IPS-18a (cell line): Measurements from ENCODE around the gene CA10.

Experiments
- H3K27ac ChIP-seq: one replicate; pipeline ENCODE4 v1.5.1; 2013; ENCODE audit warnings: low read length
- H3K27me3 ChIP-seq: one replicate; pipeline ENCODE4 v1.6.1; 2013; ENCODE audit warnings: mild to moderate bottlenecking, low read length; ENCODE audit not compliant: control insufficient read depth, insufficient read depth
- H3K36me3 ChIP-seq: one replicate; pipeline ENCODE4 v1.6.1; 2013; ENCODE audit warnings: low read depth, low read length; ENCODE audit not compliant: control insufficient read depth
- H3K4me1 ChIP-seq: one replicate; pipeline ENCODE4 v1.6.1; 2013; ENCODE audit warnings: low read depth, low read length; ENCODE audit not compliant: control insufficient read depth
- H3K4me3 ChIP-seq: one replicate; pipeline ENCODE4 v1.5.1; 2013; ENCODE audit warnings: low read length
- H3K9ac ChIP-seq: one replicate; pipeline ENCODE4 v1.6.1; 2013; ENCODE audit warnings: mild to moderate bottlenecking, low read length, moderate library complexity
- H3K9me3 ChIP-seq: one replicate; pipeline ENCODE4 v1.6.1; 2013; ENCODE audit warnings: low read depth, low read length; ENCODE audit not compliant: control insufficient read depth

Gene CA10

DNA sequence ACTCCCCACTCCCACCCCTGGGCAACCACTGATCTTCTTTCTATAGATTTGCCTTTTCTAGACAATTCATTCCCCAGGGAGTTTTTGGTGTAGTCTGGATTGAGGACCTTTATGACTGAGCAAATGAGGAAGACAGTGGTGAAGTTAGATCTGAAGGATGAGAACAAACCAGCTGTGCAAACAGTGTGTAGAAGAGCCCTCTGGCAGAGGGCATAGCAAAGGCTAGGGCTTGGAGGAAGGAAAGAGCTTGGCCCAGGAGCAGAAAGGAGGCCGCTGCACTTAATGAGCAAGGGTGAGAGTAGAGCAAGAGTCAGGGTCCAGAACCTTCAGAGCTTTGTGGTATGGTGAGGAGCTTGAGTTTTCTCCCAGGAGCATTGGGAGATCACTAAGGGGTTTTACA, 352.7 kb downstream of the CA10 start:
- no peak overlapping the region for H3K4me3 ChIP-seq
- no peaks in the 10 kb centered on the region for H3K9me3 ChIP-seq
- H3K27ac ChIP-seq = no peak overlapping the region
- no peaks in the 10 kb centered on the region for H3K27me3 ChIP-seq
- no peaks in the 10 kb centered on the region for H3K4me1 ChIP-seq
- H3K9ac ChIP-seq = no peak overlapping the region
- H3K36me3 ChIP-seq = no peaks in the 10 kb centered on the region

DNA sequence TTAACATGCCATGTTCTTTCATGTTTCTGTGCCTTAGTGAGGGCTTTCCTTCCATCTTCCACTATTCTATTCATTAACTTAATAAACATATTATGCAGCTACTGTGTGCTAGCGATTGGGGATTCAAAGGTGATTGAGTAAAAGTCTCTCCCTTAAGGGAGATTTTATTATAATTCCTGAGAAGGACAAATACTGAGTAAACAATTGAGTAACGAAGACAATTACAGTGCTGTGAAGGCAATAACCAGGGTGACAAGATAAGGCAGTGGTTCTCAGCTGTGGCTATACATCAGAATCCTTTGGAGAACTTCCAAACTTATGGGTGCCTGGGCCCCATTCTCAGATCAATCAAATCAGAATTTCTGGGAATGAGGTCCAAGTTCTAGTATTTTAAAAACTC, 353.3 kb downstream of the CA10 start:
- Histone ChIP-seq H3K27me3 (no peaks in the 10 kb centered on the region), H3K9me3 (no peaks in the 10 kb centered on the region), H3K4me3 (no peak overlapping the region), H3K4me1 (no peaks in the 10 kb centered on the region), H3K36me3 (no peaks in the 10 kb centered on the region), H3K9ac (no peak overlapping the region), H3K27ac (no peak overlapping the region)

DNA sequence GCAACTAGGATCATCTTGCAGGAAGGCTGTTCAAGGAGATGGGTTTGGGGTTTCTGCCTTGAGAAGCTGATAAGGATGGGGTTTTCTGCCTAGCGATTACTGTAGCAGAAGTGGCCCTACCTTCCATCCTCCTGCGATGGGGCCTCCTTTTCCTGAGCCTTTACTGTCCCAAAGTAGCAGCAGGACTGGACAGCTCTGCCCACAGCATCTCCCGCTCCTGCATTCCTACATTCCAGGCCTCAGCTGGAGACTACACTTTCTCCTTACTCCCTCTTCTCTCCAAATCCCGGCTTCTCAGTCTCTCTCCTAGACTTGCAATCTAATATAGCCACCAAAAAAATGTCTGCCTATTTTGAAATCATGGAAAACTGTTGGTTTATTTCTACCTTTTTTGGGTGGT, 355.4 kb downstream of the CA10 start:
- no peaks in the 10 kb centered on the region for H3K9me3 ChIP-seq
- H3K4me1 ChIP-seq = no peaks in the 10 kb centered on the region
- H3K36me3 ChIP-seq = no peaks in the 10 kb centered on the region
- no peak overlapping the region for H3K4me3 ChIP-seq
- no peak overlapping the region for H3K9ac ChIP-seq
- H3K27me3 ChIP-seq = no peaks in the 10 kb centered on the region
- H3K27ac ChIP-seq = no peak overlapping the region

DNA sequence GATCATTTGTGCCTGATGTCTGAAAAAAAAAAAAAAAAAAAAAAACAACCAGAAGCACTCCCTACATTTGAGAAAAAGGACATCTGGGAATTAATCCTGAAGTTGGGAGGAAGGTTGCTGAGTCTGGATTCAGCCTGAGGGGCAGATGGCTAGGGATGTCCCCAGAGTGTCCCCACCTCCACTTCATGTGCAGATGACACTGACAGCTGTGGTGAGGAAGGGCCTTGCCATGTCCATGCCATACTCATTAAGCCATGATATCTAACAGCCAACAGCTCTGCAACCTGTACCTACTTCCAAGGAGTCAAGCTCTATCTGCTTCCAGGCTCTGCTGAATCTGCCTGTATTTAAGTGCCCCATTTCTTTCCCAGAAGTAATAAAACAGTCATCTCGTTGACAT, 356.0 kb downstream of the CA10 start:
- Histone ChIP-seq H3K27ac (no peak overlapping the region), H3K36me3 (no peaks in the 10 kb centered on the region), H3K4me3 (no peak overlapping the region), H3K4me1 (no peaks in the 10 kb centered on the region), H3K9me3 (no peaks in the 10 kb centered on the region), H3K27me3 (no peaks in the 10 kb centered on the region), H3K9ac (no peak overlapping the region)

DNA sequence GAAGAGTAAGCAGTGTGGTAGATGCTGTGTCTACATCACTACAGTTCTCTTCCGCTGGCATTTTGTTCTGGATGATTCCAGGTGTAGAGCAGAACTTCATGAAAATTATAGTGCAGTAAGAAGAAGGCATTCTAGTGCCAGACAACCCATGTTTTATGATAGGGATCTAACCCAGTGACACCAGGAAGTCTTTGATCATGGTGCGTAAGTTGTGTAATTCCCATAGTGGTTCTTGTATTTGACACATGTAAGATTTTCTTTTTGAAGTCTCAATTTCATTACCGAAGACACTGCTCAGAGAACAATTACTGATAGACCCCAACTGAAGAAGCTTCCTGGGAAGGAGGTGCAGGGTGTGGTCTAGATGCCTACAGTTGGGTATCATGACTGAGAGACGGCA, 356.9 kb downstream of the CA10 start:
- Histone ChIP-seq H3K4me1 (no peaks in the 10 kb centered on the region), H3K36me3 (no peaks in the 10 kb centered on the region), H3K9me3 (no peaks in the 10 kb centered on the region), H3K4me3 (no peak overlapping the region), H3K27me3 (no peaks in the 10 kb centered on the region), H3K27ac (no peak overlapping the region), H3K9ac (no peak overlapping the region)

DNA sequence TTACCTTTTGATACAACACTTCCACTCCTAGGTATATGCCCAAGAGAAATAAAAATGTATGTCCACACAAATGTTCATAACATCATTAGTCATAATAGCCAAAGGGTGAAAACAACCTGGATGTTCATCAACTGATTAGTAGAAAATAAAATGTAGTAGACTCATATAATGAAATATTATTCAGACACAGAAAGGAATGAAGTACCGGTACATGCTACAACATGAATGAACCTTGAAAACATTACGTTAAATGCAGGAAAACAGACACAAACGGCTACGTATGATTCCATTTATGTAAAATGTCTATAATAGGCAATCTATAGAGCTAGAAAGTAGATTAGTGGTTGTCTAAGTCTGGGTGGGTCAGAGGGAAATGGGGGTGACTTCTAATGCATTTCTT, 358.5 kb downstream of the CA10 start:
- no peak overlapping the region for H3K9ac ChIP-seq
- no peaks in the 10 kb centered on the region for H3K4me1 ChIP-seq
- H3K36me3 ChIP-seq = no peaks in the 10 kb centered on the region
- no peak overlapping the region for H3K4me3 ChIP-seq
- H3K9me3 ChIP-seq = no peaks in the 10 kb centered on the region
- no peaks in the 10 kb centered on the region for H3K27me3 ChIP-seq
- H3K27ac ChIP-seq = no peak overlapping the region

DNA sequence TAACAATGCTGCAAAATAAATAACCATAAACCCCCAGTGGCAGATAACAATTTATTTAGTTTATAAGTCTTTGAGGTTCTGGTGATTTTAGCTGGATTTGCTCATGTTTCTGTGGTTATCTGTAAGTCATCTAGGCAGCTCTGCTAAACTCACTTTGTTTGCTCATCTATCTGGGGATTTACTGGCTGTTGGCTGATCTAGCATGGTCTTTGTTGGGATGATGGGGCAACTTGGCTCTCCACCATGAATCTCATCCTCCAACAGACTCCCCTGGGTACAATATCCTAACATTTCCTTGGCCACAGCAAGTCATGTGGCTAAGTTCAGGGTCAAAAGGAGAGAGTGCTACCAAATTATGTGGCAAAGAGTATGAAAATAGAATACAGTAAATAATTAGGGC, 359.3 kb downstream of the CA10 start:
- no peak overlapping the region for H3K27ac ChIP-seq
- no peaks in the 10 kb centered on the region for H3K9me3 ChIP-seq
- H3K4me1 ChIP-seq = no peaks in the 10 kb centered on the region
- no peaks in the 10 kb centered on the region for H3K27me3 ChIP-seq
- H3K36me3 ChIP-seq = no peaks in the 10 kb centered on the region
- no peak overlapping the region for H3K9ac ChIP-seq
- H3K4me3 ChIP-seq = no peak overlapping the region

DNA sequence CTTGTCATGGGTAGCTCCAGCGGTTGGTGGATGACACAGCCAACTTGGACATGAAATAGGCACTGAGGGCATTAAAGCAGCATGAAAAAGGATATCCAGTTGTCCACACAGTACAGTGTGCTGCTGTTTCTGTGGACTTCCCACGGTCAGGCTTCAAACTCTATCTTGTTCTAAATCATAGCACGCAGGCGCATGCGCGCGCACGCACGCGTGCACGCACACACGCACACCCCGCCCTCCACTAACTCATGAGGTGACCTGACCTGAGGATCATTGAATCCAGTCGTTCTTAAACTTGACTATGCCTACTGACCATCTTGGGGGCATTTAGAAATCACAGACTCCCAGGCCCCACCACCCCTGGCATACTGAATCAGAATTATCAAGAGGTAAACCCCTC, 361.4 kb downstream of the CA10 start:
- no peaks in the 10 kb centered on the region for H3K9me3 ChIP-seq
- H3K27ac ChIP-seq = no peak overlapping the region
- H3K4me3 ChIP-seq = no peak overlapping the region
- H3K9ac ChIP-seq = no peak overlapping the region
- H3K27me3 ChIP-seq = no peaks in the 10 kb centered on the region
- H3K36me3 ChIP-seq = no peaks in the 10 kb centered on the region
- H3K4me1 ChIP-seq = no peaks in the 10 kb centered on the region

DNA sequence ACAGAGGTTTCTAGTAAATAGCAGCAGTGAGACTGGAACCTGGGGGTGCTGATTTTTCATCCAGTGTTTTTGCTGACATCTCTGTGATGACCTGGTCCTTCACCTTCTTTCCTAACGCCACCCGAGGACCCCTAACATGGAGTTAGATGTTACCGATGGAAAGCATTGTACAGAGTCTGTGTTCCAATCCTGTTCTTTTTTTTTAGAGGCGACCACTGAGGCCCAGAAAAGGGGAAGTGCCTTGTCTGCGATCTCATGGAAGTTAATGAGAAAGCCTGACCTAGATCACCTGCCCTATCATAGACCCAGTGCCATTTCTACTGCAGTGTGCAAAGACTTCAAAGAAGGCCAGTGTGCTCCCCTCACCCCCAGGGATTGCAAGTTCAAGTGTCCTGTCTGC, 362.5 kb downstream of the CA10 start:
- Histone ChIP-seq H3K27ac (no peak overlapping the region), H3K4me3 (no peak overlapping the region), H3K36me3 (no peaks in the 10 kb centered on the region), H3K4me1 (no peaks in the 10 kb centered on the region), H3K9ac (no peak overlapping the region), H3K27me3 (no peaks in the 10 kb centered on the region), H3K9me3 (no peaks in the 10 kb centered on the region)

DNA sequence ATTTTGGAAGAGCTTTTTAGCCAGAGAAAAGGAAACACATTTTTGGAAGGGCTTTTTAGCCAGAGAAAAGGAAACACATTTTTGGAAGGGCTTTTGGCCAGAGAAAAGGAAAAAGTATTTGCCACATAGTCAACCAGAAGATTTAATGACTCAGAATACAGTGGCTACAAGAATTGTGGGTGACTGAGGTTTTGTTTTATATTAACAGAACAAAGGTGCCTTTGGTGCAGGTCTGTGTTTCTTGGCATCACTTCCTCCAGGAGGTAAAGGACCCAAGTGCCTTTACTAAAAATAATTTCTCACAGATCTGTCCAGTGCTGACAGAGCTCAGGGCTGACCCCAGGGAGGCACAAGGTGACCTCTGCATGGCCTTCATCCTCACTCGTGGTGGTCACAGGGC, 363.1 kb downstream of the CA10 start:
- Histone ChIP-seq H3K27ac (no peak overlapping the region), H3K4me3 (no peak overlapping the region), H3K9me3 (no peaks in the 10 kb centered on the region), H3K36me3 (no peaks in the 10 kb centered on the region), H3K9ac (no peak overlapping the region), H3K27me3 (no peaks in the 10 kb centered on the region), H3K4me1 (no peaks in the 10 kb centered on the region)

DNA sequence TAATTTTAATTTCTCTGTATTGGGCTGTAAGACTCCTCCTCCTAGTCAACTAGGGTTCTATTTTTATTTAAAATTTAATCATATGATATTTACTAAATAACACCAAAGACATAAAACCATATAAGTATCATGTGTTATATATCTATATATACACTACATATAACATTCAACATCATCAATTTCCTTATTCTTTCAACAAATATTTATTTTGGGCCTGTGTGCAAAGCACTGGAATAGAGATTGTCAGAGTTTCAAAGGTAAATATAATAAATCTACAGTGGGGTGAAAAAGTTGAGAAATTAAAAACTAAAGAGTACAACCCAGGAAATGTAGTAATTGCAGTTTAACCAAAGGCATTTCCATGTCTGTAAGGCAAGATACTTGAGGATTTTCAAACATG, 364.0 kb downstream of the CA10 start:
- no peaks in the 10 kb centered on the region for H3K36me3 ChIP-seq
- H3K27ac ChIP-seq = no peak overlapping the region
- H3K27me3 ChIP-seq = no peaks in the 10 kb centered on the region
- no peaks in the 10 kb centered on the region for H3K4me1 ChIP-seq
- H3K9me3 ChIP-seq = no peaks in the 10 kb centered on the region
- H3K9ac ChIP-seq = no peak overlapping the region
- no peak overlapping the region for H3K4me3 ChIP-seq

DNA sequence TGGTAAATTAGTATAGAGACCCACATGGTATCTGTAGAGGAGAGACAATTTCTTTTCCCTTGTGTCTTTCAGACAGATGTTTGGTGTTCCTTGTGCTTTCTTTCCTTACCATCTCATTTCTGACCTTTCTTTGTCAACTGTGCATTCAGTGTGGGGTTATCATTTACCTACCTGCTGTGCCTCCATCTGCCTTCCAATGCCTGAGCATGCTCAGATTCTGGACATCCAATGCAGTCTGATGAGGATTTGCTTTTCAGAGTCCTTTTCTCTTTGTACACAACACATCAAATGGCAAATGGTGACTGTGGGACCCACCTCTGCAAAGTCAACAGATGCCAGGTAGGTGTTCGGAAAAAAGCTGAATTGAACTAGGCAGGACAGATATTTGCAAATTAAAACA, 364.8 kb downstream of the CA10 start:
- H3K27ac ChIP-seq = no peak overlapping the region

DNA sequence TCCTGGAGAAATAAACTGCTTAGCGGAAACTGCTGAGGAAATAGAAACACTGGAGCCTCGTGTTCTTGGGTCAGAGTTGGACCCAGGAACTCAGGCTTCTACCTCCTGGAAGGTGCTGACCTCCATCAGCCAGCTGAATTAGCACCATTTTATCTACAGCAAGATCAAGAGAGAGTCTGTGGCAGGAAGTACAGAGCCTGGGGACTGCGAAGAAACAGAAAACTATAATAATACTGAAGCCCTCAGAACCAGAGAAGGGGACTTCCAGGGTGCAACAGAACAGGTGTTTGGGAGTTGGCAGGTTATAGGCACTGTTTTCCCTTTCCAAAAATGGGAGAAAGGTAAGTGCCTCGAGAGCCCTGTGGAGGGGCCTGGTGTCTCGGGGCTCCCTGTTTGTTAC, 379.7 kb downstream of the CA10 start:
- no peaks in the 10 kb centered on the region for H3K27me3 ChIP-seq
- no peaks in the 10 kb centered on the region for H3K9me3 ChIP-seq
- no peak overlapping the region for H3K4me3 ChIP-seq
- H3K9ac ChIP-seq = no peak overlapping the region
- no peak overlapping the region for H3K27ac ChIP-seq
- no peaks in the 10 kb centered on the region for H3K36me3 ChIP-seq
- no peaks in the 10 kb centered on the region for H3K4me1 ChIP-seq

More for the DNA sequence above, 364.8 kb downstream of the CA10 start:
- Histone ChIP-seq H3K4me1 (no peaks in the 10 kb centered on the region), H3K9me3 (no peaks in the 10 kb centered on the region), H3K27me3 (no peaks in the 10 kb centered on the region), H3K4me3 (no peak overlapping the region), H3K9ac (no peak overlapping the region), H3K36me3 (no peaks in the 10 kb centered on the region)
